GM19463 (cell line): Measurements from ENCODE around the gene BLTP2.
"Not testable (repeated sequence)": the region's sequence is repeated elsewhere in the genome, so short reads cannot be mapped to it uniquely, and the experiment has no call there.

Source experiments
- ATAC-seq: cut with Tn5 transposase; IDR thresholded peaks from one replicate; pipeline ENCODE4 v1.9.1; 2021; ENCODE audit warnings: mild to moderate bottlenecking, moderate library complexity; ENCODE audit not compliant: unreplicated experiment

Gene BLTP2

GRCh38 chr17:28648698-28649097, 3.7 kb upstream of the BLTP2 start:
- no peak for ATAC-seq

GRCh38 chr17:28646039-28646754, 1.2 kb upstream of the BLTP2 start:
- no peak for ATAC-seq

- no peak for ATAC-seq
Measured at GRCh38 chr17:28645576-28645939, 600 bp upstream of the BLTP2 start.

GRCh38 chr17:28643983-28644786, 773 bp downstream of the BLTP2 start:
- no peak for ATAC-seq

GRCh38 chr17:28641579-28641978, 3.4 kb downstream of the BLTP2 start:
- no peak for ATAC-seq

- ATAC-seq: no peak
Measured at GRCh38 chr17:28635506-28635905, 9.5 kb downstream of the BLTP2 start.

GRCh38 chr17:28634206-28634865, 10.6 kb downstream of the BLTP2 start:
- ATAC-seq: no peak

- ATAC-seq: no peak
Measured at GRCh38 chr17:28626818-28627217, 18.1 kb downstream of the BLTP2 start.

- no peak for ATAC-seq
Measured at GRCh38 chr17:28624148-28624547, 20.8 kb downstream of the BLTP2 start.

GRCh38 chr17:28623696-28624095, 21.3 kb downstream of the BLTP2 start:
- no peak for ATAC-seq

GRCh38 chr17:28622186-28622585, 22.8 kb downstream of the BLTP2 start:
- no peak for ATAC-seq

- ATAC-seq: no peak
Measured at GRCh38 chr17:28620010-28620409, 24.9 kb downstream of the BLTP2 start.

GRCh38 chr17:28618464-28618863, 26.5 kb downstream of the BLTP2 start:
- no peak for ATAC-seq

- ATAC-seq: no peak
Measured at GRCh38 chr17:28616281-28616680, 28.7 kb downstream of the BLTP2 start.

- ATAC-seq: no peak
Measured at GRCh38 chr17:28615260-28615940, 29.6 kb downstream of the BLTP2 start.

GRCh38 chr17:28613931-28614381, 31.0 kb downstream of the BLTP2 start, which contains the start of gene RSKR:
Gene RSKR (minus strand): TSS chr17:28614185. CDS start chr17:28614161, 24 bp downstream.
- no peak for ATAC-seq

- ATAC-seq: no peak
Measured at GRCh38 chr17:28612936-28613872, 31.8 kb downstream of the BLTP2 start.

- ATAC-seq: no peak
Measured at GRCh38 chr17:28612531-28612930, 32.4 kb downstream of the BLTP2 start.

GRCh38 chr17:28610376-28610775, 34.6 kb downstream of the BLTP2 start:
- no peak for ATAC-seq

- not testable (repeated sequence) for ATAC-seq
Measured at GRCh38 chr17:28604031-28604430, 40.9 kb downstream of the BLTP2 start.
